HG03039 (cell line): ENCODE measurements around the gene CHL1.
"Not testable (repeated sequence)": the region's sequence is repeated elsewhere in the genome, so short reads cannot be mapped to it uniquely, and the experiment has no call there.

ENCODE experiments used
- ATAC-seq: cut with Tn5 transposase; IDR thresholded peaks from one replicate; pipeline ENCODE4 v1.9.1; 2021; ENCODE audit warnings: mild to moderate bottlenecking, moderate library complexity; ENCODE audit not compliant: unreplicated experiment

The CHL1 gene

DNA sequence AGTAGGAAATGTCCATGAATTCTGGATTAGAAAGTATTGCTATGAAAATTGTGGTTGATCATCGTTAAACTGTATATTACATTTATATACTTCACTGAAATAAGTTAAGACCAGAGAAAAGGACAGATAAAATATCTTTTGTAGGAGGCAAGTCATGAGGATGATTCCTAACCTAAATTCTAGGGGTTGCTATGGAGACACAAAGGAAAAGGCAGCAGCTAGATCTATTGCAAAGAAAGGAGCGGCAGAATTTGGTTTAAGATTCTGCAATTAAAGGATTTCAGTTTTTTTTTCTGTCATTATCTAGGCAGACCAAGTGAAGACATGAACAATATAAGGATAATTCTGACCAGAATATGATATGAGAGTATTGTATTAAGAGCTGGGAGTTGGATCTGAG lies 136.1 kb downstream of the CHL1 start:
- ATAC-seq, result no peak

DNA sequence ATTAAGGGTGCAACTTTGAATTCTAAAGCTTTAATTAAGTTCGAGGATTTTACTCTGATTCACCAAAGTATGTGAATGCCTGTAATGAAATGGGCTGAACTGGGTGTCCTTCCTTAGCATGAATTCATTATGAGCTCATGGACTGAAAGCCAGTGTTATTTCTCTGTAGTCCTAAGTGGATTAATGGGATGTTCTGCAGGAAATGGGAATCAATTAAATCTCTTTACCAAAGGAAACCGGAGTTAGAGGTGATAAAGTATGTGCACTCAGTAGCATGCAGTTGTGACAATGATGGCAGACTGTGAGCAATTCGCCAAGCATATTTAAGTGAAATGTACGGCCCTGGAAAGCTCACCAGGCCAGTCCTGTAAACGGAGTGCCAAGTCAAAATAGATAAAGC lies 138.7 kb downstream of the CHL1 start:
- no peak for ATAC-seq

DNA sequence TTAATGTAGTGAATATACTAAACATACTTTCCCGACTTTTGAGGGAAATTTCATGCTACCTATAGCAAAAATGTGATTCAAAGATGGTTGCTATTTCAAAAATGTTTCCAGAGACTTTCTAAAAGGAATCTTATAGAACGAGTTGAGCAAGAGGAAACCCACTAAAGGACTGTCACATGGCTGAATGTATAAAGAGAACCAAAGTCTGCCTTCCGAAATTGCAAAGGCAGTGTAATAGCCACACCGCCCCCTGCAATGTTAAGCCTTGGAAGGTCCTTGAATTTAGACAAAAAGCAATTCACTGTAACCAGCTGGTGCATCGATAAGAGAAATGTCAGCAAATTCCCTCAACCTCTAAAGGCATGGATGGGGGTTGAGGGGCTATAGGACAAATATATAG lies 142.8 kb downstream of the CHL1 start:
- no peak for ATAC-seq

DNA sequence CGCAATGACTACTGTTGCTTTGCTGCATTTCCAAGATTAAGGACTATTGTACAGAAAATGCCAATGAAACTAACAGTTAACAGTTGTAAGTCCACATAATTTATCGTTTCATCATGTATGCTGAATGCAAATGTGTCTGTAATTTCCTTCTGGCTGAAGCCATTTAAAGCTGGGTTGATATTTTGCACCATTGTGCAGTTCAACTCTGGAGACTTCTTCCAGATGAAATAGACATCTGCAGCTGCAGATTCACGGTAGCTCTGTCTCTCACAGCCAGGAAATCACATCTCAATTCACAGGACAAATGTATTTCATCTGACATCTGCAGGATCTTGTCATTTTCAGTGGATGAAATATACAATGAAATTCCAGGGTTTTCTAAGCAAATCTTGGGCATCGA lies 145.4 kb downstream of the CHL1 start:
- ATAC-seq, result no peak

DNA sequence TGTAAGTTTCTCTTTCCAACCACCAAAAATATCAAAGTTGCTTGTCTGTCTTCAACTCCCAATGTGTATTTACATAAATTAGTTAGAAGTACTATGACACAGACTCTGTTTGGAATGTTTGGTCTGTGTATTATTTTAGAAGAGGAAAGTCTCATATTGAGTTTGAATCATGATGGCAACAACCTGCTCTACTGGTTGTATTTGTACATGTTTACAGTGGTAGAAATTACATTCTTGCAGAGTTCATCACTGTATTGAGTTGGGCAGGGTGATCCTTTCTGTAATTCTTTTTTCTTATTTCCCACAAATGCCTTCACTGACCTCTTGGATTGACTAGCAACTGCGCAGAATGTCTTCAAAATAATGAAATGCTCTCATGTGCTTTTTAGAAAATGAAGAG lies 149.6 kb downstream of the CHL1 start:
- no peak for ATAC-seq

DNA sequence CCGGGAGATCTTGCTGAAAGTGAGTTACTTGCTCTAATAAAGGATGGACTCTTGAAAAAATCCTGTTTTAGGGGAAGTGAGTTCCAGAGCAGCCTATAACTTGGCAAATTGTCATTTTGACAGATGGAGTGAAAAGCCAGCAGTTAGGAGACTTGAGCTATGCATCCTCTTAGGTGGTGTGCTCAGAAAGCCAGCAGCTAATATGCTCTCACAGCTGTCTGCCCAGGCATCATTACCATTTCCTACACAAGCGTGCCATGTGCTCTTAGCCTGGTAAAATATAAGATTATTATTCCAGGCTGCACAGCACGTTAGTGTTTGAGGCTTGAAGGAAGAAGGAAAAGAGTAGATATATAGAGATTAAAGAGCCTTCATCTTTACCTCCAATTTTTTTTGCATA lies 151.0 kb downstream of the CHL1 start:
- ATAC-seq, result no peak

DNA sequence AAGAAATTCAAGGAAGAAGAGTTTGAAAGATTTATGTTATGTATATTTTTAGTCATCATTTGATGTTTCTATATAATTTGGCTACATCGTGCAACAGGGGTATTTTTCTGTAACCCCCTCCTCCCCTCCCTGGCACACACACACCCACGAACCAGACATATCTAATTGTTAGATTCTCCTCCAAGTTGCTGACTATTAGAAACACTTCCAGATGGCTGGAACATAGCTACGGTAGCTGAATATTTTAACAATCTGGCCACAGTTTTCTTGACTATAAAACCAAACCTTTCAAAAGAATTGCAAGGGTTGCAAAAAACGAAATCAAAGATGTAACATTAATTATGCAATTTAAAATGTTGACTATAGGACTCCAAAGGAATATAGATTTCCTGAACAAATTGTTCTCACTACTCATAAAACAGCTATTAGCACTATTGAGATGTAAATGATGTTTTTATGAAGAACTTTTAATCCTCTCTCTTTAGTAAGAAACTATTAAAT lies 154.4 kb downstream of the CHL1 start:
- ATAC-seq, result no peak

DNA sequence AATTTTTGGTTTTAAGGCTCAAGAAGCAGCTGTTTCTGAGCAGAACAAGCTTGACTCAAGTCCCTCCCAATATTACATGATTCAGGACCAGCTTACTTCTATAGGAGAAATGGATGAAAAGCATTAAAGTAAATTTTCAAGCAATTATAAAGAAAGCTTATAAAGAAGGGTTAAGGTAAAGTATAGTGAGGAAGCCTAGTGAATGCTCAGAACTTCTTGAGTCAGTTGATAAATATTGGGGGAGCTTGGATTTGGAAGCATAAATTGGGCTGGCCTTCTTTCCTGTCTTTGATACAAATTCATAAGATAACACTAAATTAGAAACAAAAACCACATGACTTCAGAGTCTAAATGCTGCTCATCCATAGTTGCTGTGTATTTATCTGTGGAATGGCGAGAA lies 156.0 kb downstream of the CHL1 start:
- ATAC-seq, result no peak

DNA sequence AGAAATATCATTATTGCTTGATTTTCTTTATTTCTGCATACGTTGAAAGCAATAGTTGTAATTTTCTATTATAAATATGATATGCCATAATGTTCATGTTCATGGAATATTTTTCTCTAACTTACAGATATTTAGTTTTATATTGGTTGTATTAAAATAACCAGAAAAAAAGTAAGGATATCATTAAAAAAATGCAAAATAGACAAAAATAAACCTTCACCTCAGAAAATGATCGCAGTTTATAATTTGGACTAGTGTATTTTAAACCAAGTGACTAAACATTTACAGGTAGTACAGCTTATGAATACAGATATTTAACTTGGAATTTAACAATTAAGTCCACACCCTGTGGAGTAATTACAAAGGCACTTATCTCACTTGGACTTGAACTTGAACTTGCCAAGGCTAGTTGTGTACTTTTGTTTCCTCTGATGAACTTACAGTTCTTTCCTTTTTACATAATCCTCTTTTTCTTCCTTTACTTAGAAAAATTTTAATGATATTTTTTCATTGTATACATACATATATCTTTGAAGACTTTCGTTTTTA lies 156.7 kb downstream of the CHL1 start:
- ATAC-seq, result no peak

DNA sequence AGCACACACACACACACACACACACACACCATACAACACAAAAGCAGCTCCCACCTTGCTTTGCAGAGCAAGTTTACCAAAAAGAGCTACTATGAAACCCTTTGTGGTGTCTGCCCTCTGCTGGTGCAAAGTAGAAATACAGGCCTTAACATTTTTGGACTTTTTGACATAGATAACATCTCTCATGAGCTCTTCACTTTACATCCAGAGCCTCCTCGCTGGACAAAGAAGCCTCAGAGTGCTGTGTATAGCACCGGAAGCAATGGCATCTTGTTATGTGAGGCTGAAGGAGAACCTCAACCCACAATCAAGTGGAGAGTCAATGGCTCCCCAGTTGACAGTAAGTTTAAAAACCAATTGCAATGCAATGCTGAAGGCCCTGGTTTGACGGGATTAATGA lies 157.9 kb downstream of the CHL1 start:
- peak; percentile 60 for ATAC-seq

DNA sequence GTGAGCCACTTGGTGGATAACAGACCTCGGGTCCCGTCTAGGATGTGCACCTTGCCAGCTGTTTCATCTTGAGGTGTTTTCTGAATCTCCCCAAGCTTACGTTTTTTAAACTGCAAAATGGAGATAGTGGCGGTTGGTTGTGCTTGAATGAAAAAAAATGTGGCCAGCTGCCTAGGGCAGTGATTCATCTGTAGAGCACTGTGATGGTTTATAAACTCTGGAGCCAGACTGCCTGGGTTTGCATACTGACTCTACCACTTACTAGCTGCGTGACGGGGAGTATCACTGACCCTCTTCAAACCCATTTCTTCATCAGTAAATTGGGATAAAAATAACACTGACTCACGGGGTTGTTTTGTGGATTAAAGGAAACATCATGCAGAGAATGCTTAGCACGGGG lies 159.1 kb downstream of the CHL1 start:
- ATAC-seq, result no peak

DNA sequence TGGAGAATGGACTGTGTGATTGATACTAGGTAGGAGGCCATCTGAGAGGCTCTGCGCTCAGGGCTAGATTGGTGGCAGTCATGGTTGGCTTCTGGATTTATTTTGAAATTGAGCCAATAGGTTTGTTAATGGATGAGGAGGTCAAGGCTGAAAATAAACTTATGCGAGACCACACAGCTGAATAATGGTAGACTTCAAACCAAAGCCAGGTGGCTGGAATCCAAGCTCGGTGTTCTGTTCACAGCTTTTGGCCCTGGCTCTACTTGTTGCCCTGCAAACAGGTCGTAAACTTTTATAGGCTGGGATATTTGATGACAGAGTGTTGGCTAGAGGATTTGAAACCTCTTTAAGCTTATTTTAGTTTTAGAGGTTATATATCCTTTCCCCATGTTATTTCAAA lies 160.4 kb downstream of the CHL1 start:
- no peak for ATAC-seq

DNA sequence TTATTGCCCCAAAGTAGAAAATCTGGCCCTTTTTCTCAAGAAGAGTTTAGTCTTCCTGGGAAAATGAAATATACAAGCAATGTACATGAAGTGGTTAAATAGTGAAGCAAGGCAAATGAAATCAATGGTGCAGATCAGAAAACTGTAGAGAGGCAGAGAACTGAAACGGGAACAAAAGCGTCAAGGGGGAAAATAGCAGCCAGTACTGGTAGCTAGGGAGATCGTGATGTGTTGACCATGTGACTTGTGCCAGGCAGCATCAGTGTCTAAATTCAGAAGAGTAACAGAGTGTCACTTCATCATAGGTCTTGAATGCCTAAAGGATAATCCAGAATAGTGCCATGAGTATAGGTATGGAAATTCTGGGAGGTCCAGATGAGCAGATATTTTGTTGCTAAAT lies 163.1 kb downstream of the CHL1 start:
- no peak for ATAC-seq

DNA sequence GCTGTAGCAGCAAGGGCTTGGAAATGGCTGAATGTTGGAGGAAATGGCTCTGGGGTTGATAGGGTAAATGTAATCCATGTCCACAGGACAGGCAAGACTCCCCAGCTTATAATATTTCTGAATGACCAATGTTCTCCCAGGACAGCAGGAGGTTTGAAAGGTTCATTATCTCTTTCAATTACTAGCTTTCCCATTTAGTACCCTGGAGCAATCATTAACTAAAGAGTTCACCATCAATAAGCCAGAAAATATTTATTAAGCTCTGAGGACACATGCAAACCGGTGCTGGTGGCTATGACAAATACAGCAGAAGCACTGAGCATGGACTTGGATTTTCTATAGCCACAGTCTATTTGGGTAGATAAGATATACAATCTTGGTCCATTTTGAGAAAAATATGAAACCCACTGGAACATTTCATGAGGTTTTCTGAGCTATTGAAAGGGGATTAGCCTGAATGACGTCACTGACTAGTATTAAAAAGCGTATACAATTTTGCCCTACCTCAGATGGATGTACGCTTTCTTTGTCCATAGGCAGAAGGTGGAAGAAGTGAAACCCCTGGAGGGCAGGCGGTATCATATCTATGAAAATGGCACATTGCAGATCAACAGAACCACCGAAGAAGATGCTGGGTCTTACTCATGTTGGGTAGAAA lies 166.2 kb downstream of the CHL1 start:
- no peak for ATAC-seq

DNA sequence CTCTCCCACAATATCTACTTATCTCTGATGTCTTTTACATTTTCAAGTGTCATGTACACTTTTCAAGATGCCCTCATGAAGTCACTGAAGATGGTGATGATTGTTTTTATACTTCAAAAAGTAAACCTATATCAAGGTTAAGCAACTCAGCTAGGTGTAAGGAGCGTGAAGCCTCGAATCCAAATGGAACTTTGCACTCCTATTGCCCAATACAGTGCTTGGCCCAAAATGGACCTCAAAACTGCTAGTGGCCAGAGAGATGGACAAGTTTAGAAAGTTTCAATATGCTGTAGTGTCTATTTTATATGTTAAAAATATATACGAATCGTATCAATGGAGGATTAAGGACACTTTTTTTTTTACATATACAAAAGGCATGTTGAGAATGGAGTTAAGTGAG lies 167.7 kb downstream of the CHL1 start:
- ATAC-seq, result no peak

DNA sequence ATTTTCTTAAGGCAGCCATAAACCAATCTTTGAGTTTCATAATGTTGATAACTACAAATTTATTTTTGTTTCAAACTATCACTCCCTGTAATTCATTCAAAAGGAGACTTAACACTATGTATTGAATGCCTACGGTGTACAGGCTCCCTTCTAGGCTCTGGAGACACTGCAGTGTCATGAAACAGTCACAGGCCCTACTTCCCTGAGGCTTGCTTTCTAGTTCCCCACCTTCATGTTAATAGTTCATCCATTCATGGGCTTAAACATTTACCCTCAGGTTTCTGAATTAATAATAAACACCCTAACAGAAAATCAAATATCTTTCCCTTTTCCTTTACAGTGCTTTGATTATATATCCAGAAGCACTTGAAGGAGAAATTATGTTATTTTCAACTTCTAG lies 168.7 kb downstream of the CHL1 start:
- ATAC-seq, result no peak

DNA sequence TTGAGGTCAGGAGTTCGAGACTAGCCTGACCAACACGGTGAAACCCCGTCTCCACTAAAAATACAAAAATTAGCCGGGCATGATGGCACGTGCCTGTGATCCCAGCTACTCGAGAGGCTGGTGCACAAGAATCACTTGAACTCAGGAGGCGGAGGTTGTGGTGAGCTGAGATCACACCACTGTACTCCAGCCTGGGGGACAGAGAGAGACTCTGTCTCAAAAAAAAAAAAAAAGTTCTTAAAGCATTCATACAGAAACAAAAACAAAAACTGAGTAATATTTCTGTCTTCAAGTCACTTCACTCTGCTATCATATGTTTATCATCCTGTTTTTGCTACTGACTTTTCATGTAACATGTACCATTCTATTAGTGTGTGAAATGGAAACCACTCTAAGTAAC lies 169.7 kb downstream of the CHL1 start:
- ATAC-seq, result not testable (repeated sequence)

DNA sequence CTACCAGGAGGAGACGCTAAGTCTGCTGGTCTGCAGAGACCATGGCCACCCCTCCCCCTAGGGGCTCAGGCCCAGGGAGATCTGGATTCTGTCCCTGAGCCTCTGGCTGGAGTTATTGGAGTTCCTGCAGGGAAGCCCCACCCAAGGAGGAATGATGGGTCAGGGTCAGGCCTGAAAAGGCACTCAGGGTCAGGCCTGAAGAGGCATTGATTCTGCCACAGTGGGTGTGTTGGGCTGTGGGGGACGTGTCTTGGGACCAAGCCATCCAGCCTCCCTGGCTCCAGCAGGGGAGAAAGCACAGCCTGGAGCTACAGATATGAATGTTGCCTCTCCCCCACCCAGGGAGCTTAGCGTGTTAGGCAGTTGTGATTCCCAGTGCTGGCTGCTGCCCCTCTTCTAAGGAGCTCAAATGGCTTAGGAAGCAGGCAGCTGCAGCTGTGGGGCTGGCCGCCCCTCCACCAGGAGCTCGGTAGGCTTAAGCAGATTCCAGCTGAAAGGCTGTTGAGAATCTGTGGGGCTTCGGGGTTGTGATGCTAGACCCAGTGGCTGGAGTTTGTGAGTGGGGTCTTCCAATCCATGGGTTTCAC lies 176.7 kb downstream of the CHL1 start:
- no peak for ATAC-seq

DNA sequence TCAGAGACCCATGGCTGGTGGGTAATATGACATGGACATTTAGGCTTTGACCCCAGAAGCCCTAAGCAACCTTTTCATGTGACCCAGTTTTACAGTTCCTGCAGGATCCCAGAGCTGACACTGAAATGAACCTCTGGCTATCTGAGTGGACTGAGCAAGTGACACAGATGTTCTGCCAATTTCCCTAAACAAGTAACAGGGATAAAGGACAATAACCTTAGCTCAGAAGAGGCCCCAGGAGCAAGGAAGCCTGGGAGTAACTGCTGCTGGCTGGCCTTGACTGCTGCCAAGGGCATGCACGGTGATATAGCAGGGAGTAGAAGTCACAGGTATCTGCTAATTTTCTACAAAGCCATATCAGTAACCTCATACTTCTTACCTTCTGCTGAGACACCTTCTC lies 177.9 kb downstream of the CHL1 start:
- no peak for ATAC-seq

DNA sequence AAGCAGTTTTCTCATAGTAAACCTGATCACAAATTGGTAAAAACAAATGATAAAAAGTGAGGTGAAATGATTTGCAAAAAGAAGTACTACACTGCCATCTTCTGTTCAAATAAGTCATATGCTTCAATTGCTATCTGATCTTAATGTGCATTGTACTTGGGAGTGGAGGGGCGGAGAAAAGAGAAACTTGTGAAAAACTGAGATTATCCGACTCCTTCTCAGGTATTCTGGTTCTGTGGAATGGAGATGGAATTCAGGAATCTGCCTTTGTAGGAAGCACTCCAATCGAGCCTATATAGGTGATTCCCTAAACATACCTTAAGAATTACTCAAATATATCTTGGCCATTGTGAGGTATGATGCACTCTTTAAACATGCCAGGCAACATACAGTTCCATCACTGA lies 180.6 kb downstream of the CHL1 start:
- no peak for ATAC-seq

DNA sequence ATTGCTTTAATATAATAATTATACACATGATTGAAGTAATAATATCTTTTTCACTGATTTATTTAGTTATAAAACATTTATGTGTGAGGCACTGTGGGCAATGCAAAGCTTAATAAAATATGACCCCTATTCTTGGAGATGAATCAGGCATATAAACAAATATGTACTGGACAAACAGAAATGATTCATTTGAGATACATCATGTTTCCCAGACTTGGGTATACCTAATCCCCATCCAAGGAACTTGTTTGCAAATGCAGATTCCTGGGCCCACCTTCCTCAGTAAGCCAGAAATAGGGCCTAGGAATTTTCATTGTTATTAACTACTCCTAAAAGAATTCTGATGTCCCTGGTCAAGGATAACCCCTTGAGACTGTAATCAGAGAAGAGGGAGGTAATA lies 184.2 kb downstream of the CHL1 start:
- no peak for ATAC-seq

DNA sequence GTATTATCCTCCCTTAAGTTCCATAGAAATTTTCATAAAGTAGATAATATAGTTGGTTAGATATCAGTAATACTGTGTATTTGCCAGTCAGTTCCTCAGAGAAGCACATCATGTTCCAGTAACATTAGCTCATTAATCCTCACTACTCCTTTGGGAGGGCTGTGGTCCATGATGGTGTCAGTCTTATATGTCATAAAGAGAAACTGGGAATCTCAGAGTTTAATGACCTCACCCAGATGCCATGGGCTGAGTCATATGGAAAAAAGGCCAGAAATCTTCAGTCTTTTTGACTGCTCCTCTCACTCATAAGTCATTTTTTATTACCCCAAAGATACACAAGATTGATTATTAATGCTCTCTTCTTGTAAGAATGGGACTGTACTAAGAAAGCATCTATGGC lies 188.6 kb downstream of the CHL1 start:
- no peak for ATAC-seq

DNA sequence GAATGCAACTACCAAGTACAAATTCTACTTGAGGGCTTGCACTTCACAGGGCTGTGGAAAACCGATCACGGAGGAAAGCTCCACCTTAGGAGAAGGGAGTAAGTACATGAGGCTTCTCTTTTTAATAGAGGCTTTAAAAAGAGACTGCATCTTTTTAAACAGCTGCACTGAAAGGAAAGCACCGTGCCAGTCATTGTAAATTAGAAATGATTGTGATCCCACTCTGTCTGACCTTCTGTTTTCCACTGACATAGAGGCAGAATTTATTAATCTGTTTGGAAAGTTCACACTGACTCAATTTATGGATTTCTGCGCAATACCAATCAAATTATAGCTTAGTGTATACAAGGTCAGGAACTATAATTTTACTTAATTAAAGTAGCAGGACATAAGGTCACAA lies 198.2 kb downstream of the CHL1 start:
- no peak for ATAC-seq
